WTC11 (cell line): Measurements from ENCODE around the gene CADM2. TPM values are rescaled to one million over a fixed set of nuclear protein-coding genes. Genes with fewer than 3 reads are reported as not detected.

Source experiments
- ATAC-seq: fragments of 200-7000 bp; cut with Tn5 transposase; 2 replicates; pipeline ENCODE4 v1.10.0; 2021; ENCODE audit warnings: mild to moderate bottlenecking, moderate library complexity
- CTCF ChIA-PET: fragments of 300-600 bp; sonication (Branson Sonifier 250); formaldehyde crosslinking; loops from one replicate; lab custom pipeline; 2021; ENCODE audit warnings: antibody characterized with exemption; lab: Charles Lee
- POLR2A ChIA-PET: fragments of 350-600 bp; sonication (Branson Sonifier 250); formaldehyde crosslinking; loops from one replicate; lab custom pipeline; 2021; ENCODE audit warnings: antibody characterized with exemption; lab: Charles Lee
- DNase-seq: peaks from one replicate; pipeline ENCODE4 v3.0.0; 2021; ENCODE audit warnings: low spot score
- H3K27ac Mint-ChIP-seq: 2 replicates; pipeline ENCODE4 v1.8.0; 2021; ENCODE audit warnings: mixed read lengths
- H3K27me3 Mint-ChIP-seq: 2 replicates; pipeline ENCODE4 v1.8.0; 2021; ENCODE audit warnings: low read depth, mild to moderate bottlenecking, moderate library complexity, mixed read lengths
- H3K36me3 Mint-ChIP-seq: 2 replicates; pipeline ENCODE4 v1.8.0; 2021; ENCODE audit warnings: mixed read lengths
- H3K4me1 Mint-ChIP-seq: 2 replicates; pipeline ENCODE4 v1.8.0; 2022; ENCODE audit warnings: mixed read lengths
- H3K4me3 Mint-ChIP-seq: 2 replicates; pipeline ENCODE4 v1.8.0; 2021; ENCODE audit warnings: mild to moderate bottlenecking, moderate library complexity, mixed read lengths
- H3K9me3 Mint-ChIP-seq: 2 replicates; pipeline ENCODE4 v1.8.0; 2021; ENCODE audit warnings: mixed read lengths
- IRF2 ChIP-seq: sonication (generic); formaldehyde crosslinking; IDR thresholded peaks from 2 replicates; pipeline ENCODE4 v1.8.0; 2022; ENCODE audit warnings: low read depth, missing genetic modification reagents, borderline replicate concordance
- JAZF1 ChIP-seq: fragments of 250-450 bp; sonication (Bioruptor Pico); IDR thresholded peaks from 2 replicates; pipeline ENCODE4 v1.9.0; 2021; ENCODE audit warnings: moderate library complexity, mild to moderate bottlenecking, inconsistent platforms
- JUN ChIP-seq: sonication (generic); formaldehyde crosslinking; IDR thresholded peaks from 2 replicates; pipeline ENCODE4 v1.8.0; 2023; ENCODE audit warnings: mild to moderate bottlenecking, missing genetic modification reagents
- MAX ChIP-seq: sonication (generic); formaldehyde crosslinking; IDR thresholded peaks from 2 replicates; pipeline ENCODE4 v1.8.0; 2022; ENCODE audit warnings: mild to moderate bottlenecking, missing genetic modification reagents
- MLX ChIP-seq: sonication (generic); formaldehyde crosslinking; IDR thresholded peaks from 2 replicates; pipeline ENCODE4 v1.8.1; 2023; ENCODE audit warnings: mild to moderate bottlenecking, missing genetic modification reagents, moderate library complexity
- MXD4 ChIP-seq: fragments of 250-450 bp; sonication (Bioruptor Pico); IDR thresholded peaks from 2 replicates; pipeline ENCODE4 v1.8.0; 2021; ENCODE audit warnings: mild to moderate bottlenecking, moderate library complexity, borderline replicate concordance
- NFE2L1 ChIP-seq: sonication (generic); formaldehyde crosslinking; IDR thresholded peaks from 2 replicates; pipeline ENCODE4 v1.8.1; 2023; ENCODE audit warnings: missing genetic modification reagents
- OVOL2 ChIP-seq: fragments of 250-450 bp; sonication (Bioruptor Pico); IDR thresholded peaks from 2 replicates; pipeline ENCODE4 v1.9.0; 2021; ENCODE audit warnings: mild to moderate bottlenecking, borderline replicate concordance
- RELA ChIP-seq: sonication (generic); formaldehyde crosslinking; IDR thresholded peaks from 2 replicates; pipeline ENCODE4 v1.8.1; 2022; ENCODE audit warnings: missing genetic modification reagents, mild to moderate bottlenecking, borderline replicate concordance
- SMAD3 ChIP-seq: sonication (generic); formaldehyde crosslinking; IDR thresholded peaks from 2 replicates; pipeline ENCODE4 v1.8.0; 2022; ENCODE audit warnings: missing genetic modification reagents, mild to moderate bottlenecking, borderline replicate concordance
- SOX15 ChIP-seq: fragments of 250-450 bp; sonication (Bioruptor Pico); IDR thresholded peaks from 2 replicates; pipeline ENCODE4 v1.9.0; 2021; ENCODE audit warnings: mild to moderate bottlenecking
- SP1 ChIP-seq: sonication (generic); formaldehyde crosslinking; conservative IDR thresholded peaks from 2 replicates; pipeline ENCODE4 v1.8.1; 2022; ENCODE audit warnings: missing genetic modification reagents
- ZMAT4 ChIP-seq: fragments of 250-450 bp; sonication (Bioruptor Pico); IDR thresholded peaks from 2 replicates; pipeline ENCODE4 v1.9.0; 2021; ENCODE audit warnings: mild to moderate bottlenecking
- ZNF138 ChIP-seq: sonication (generic); formaldehyde crosslinking; conservative IDR thresholded peaks from 2 replicates; pipeline ENCODE4 v1.8.1; 2022; ENCODE audit warnings: mild to moderate bottlenecking, moderate library complexity, missing genetic modification reagents
- ZNF232 ChIP-seq: sonication (generic); formaldehyde crosslinking; IDR thresholded peaks from 2 replicates; pipeline ENCODE4 v1.8.0; 2022; ENCODE audit warnings: mild to moderate bottlenecking, missing genetic modification reagents
- ZNF317 ChIP-seq: sonication (generic); formaldehyde crosslinking; IDR thresholded peaks from 2 replicates; pipeline ENCODE4 v1.8.1; 2023; ENCODE audit warnings: low read depth, mild to moderate bottlenecking, moderate library complexity, missing genetic modification reagents, borderline replicate concordance
- ZNF532 ChIP-seq: fragments of 250-450 bp; sonication (Bioruptor Pico); IDR thresholded peaks from 2 replicates; pipeline ENCODE4 v1.9.0; 2021; ENCODE audit warnings: mild to moderate bottlenecking, borderline replicate concordance
- ZSCAN18 ChIP-seq: fragments of 250-450 bp; sonication (Bioruptor Pico); IDR thresholded peaks from 2 replicates; pipeline ENCODE4 v2.1.2; 2022; ENCODE audit warnings: mild to moderate bottlenecking, moderate library complexity
- total RNA-seq: library from RNA; stranded (reverse); gene quantifications from 3 replicates; pipeline ENCODE4 v1.2.3, GENCODE V29; 2021

CADM2 gene
- total RNA-seq, 1 experiment from 2014 or later = 18.8 TPM

GRCh38 chr3:85481411-85482212, 522.8 kb downstream of the CADM2 start:
- TF ChIP-seq IRF2 (CRISPR knock-in tag) (no peak), ZNF232 (no peak), NFE2L1 (no peak), ZMAT4 (CRISPR knock-in tag) (no peak), ZSCAN18 (CRISPR knock-in tag) (no peak), ZNF317 (no peak), JAZF1 (CRISPR knock-in tag) (no peak), SMAD3 (CRISPR knock-in tag) (no peak), MAX (CRISPR knock-in tag) (no peak), MLX (CRISPR knock-in tag) (no peak)
- Mint-ChIP-seq H3K27me3 (no peaks in the 10 kb centered on the region), H3K36me3 (no peaks in the 10 kb centered on the region), H3K4me1 (peaks cover 9% of the 10 kb centered on the region), H3K27ac (no peak overlapping the region), H3K9me3 (no peaks in the 10 kb centered on the region), H3K4me3 (no peak overlapping the region)
- ATAC-seq (no peak), DNase-seq (no peak)
- CTCF ChIA-PET = no interaction called here
- POLR2A ChIA-PET = no interaction called here

GRCh38 chr3:85482213-85482490, 523.4 kb downstream of the CADM2 start:
- no peaks in the 10 kb centered on the region for H3K9me3 Mint-ChIP-seq
- no peaks in the 10 kb centered on the region for H3K27me3 Mint-ChIP-seq
- POLR2A ChIA-PET = no interaction called here
- CTCF ChIA-PET = no interaction called here
- H3K4me3 Mint-ChIP-seq = no peak overlapping the region
- no peaks in the 10 kb centered on the region for H3K36me3 Mint-ChIP-seq
- TF ChIP-seq JUN (no peak), SOX15 (CRISPR knock-in tag) (no peak), RELA (CRISPR knock-in tag) (no peak), OVOL2 (CRISPR knock-in tag) (no peak), ZNF317 (no peak), MXD4 (CRISPR knock-in tag) (no peak), ZNF138 (no peak), SP1 (no peak), ZMAT4 (CRISPR knock-in tag) (no peak), ZNF532 (no peak)
- no peak overlapping the region for H3K27ac Mint-ChIP-seq
- ATAC-seq (no peak), DNase-seq (no peak)
- H3K4me1 Mint-ChIP-seq = peaks cover 9% of the 10 kb centered on the region
